Keratinocyte (primary cell): Measurements from ENCODE around the gene GRK3. TPM values are rescaled to one million over a fixed set of nuclear protein-coding genes. Genes with fewer than 3 reads are reported as not detected.

Experiments used
- DNase-seq: peaks from one replicate; pipeline ENCODE4 v3.0.0-alpha.2; 2011; ENCODE audit warnings: low read depth, missing footprints, low spot score
- FAIRE-seq: peaks from 2 replicates; lab custom pipeline; 2011; peaks lifted over from hg19 to GRCh38; lab: Jason Lieb, UNC
- H2AFZ ChIP-seq: 2 replicates; pipeline ENCODE4 v1.6.0; 2012; ENCODE audit warnings: low read length, control low read depth, inconsistent platforms; ENCODE audit not compliant: control insufficient read depth
- H3K27ac ChIP-seq: 2 replicates; pipeline ENCODE4 v1.5.1; 2011; ENCODE audit warnings: low read length; ENCODE audit not compliant: control insufficient read depth, insufficient read depth
- H3K27me3 ChIP-seq: 3 replicates; pipeline ENCODE4 v1.6.0; 2011; ENCODE audit warnings: low read length; ENCODE audit not compliant: control insufficient read depth, insufficient read depth; ENCODE audit errors: extremely low read depth
- H3K36me3 ChIP-seq, 2 experiments: 2 replicates in 1 of 2; 3 replicates in 1 of 2; pipeline ENCODE4 v1.5.1; 2011; ENCODE audit warnings: low read length in 2 of 2, mild to moderate bottlenecking in 1 of 2; ENCODE audit not compliant: control insufficient read depth in 2 of 2, insufficient read depth in 2 of 2; ENCODE audit errors: extremely low read depth in 1 of 2
- H3K4me1 ChIP-seq: 3 replicates; pipeline ENCODE4 v1.5.1; 2011; ENCODE audit warnings: low read length; ENCODE audit not compliant: control insufficient read depth, insufficient read depth; ENCODE audit errors: extremely low read depth
- H3K4me2 ChIP-seq: 3 replicates; pipeline ENCODE4 v1.6.0; 2011; ENCODE audit warnings: low read depth, low read length; ENCODE audit not compliant: control insufficient read depth, insufficient read depth; ENCODE audit errors: extremely low read depth
- H3K4me3 ChIP-seq, 3 experiments: fragments of 200-600 bp in 1 of 3; sonication (generic) in 1 of 3; 2 replicates in 2 of 3; 3 replicates in 1 of 3; pipeline ENCODE4 v1.5.1; 2011 to 2016; ENCODE audit warnings: low read length in 3 of 3, mild to moderate bottlenecking in 3 of 3, control low read depth in 2 of 3, inconsistent platforms in 1 of 3, low read depth in 1 of 3, mixed read lengths in 1 of 3, mixed run types in 1 of 3, moderate library complexity in 1 of 3; ENCODE audit not compliant: control insufficient read depth in 2 of 3, insufficient read depth in 2 of 3; ENCODE audit errors: extremely low read depth in 1 of 3
- H3K79me2 ChIP-seq: 2 replicates; pipeline ENCODE4 v1.6.0; 2012; ENCODE audit warnings: low read length; ENCODE audit not compliant: control insufficient read depth, insufficient read depth
- H3K9ac ChIP-seq: 3 replicates; pipeline ENCODE4 v1.6.0; 2011; ENCODE audit warnings: low read length; ENCODE audit not compliant: control insufficient read depth, insufficient read depth; ENCODE audit errors: extremely low read depth
- H3K9me1 ChIP-seq: 3 replicates; pipeline ENCODE4 v1.6.0; 2011; ENCODE audit warnings: low read length; ENCODE audit not compliant: control insufficient read depth, insufficient read depth; ENCODE audit errors: extremely low read depth
- H3K9me3 ChIP-seq: 2 replicates; pipeline ENCODE4 v1.5.1; 2012; ENCODE audit warnings: low read depth, low read length; ENCODE audit not compliant: control insufficient read depth
- H4K20me1 ChIP-seq: 3 replicates; pipeline ENCODE4 v1.6.0; 2011; ENCODE audit warnings: low read length; ENCODE audit not compliant: control insufficient read depth, insufficient read depth; ENCODE audit errors: extremely low read depth
- CTCF ChIP-seq, 3 experiments: IDR thresholded peaks in 1 of 3; conservative IDR thresholded peaks in 1 of 3; optimal IDR thresholded peaks in 1 of 3; 2 replicates in 2 of 3; 3 replicates in 1 of 3; pipeline versions ENCODE3 to v1.5.1; 2011; ENCODE audit warnings: low read length in 3 of 3, mild to moderate bottlenecking in 3 of 3, moderate library complexity in 2 of 3, control low read depth in 1 of 3, inconsistent platforms in 1 of 3; ENCODE audit not compliant: insufficient read depth in 2 of 3; ENCODE audit errors: extremely low read depth in 1 of 3
- EZH2 ChIP-seq: IDR thresholded peaks from one replicate; pipeline ENCODE4 v1.6.1; 2012; ENCODE audit warnings: inconsistent platforms, mild to moderate bottlenecking, low read length, moderate library complexity
- dilution Hi-C: fragments of 300-500 bp; cut with MboI; formaldehyde crosslinking; loops from one replicate; pipeline ENCODE4 v1.7.0; 2020; ENCODE audit warnings: low sequenced_read_pairs; ENCODE audit not compliant: extremely low pct_ligation_motif_present
- polyA plus RNA-seq, 5 experiments: library from polyadenylated mRNA; depleted of rRNA in 3 of 5; stranded (reverse) in 3 of 5; stranded (forward) in 1 of 5; unstranded in 1 of 5; fragments of >200 nt; gene quantifications; 1 replicate in 1 of 5; 2 replicates in 3 of 5; 3 replicates in 1 of 5; pipeline versions ENCODE4 v1.2.1 to v1.2.3, GENCODE V29; 2011 to 2012; ENCODE audit warnings: missing spikeins in 2 of 5, low read depth in 1 of 5, low replicate concordance in 1 of 5

GRK3 gene
- polyA plus RNA-seq, 1 donor (not counting 4 experiments of a cell fraction or from before 2014, with no cell fraction given) = 8.1 TPM

DNA sequence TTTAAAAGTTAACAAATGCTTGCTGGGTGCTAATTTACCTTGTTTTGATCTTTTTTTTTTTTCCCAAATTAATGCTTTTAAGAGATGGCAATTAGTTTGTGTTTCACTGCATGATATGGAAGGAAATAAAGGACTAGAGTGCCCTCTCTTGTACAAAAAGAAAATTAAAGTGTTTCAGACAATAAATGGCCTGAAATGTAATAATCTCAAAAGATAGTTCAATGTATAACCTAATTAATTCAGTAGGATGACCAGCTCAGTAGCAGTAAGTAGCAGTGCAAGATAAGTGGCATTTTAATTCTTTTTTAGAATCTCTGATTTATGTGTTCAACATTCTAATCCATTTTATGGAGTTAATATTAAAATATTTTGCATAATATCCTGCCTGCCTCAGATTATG, 137.6 kb downstream of the GRK3 start:
- no peak for FAIRE-seq
- H3K4me2 ChIP-seq = no peak overlapping the region

DNA sequence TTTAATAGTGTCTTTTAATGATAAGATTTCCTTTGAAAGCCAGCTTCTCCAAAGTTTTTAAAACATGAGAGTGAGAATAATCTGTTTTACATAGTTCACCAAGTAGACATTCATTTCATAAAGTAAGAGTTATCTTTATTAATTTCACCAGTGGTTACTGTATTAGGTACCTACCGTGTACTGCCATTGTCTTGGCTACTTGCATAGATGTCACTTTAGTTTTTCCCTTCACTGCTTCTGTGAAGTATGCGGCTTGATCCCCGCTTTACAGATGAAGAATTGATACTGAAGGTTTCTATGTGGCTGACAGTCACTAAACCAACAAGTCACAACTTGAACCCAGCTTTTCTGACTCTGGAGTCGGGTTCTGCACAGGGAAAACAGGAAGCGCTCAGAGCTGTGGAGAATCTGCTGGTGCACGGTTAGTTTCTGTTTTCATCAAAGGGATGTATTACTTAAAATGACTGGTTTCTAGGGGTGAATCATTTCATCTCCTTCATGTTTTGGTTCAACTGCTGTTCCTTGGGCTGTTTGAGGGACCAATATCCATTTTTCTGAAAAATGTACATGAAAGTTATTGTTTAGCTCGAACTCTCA, 138.2 kb downstream of the GRK3 start:
- H3K4me2 ChIP-seq = peak overlapping the region; percentile 63
- H3K9ac ChIP-seq = peak overlapping the region; percentile 30
- dilution Hi-C loops = no loop called here
- peak overlapping the region; percentile 34 for H2AFZ ChIP-seq
- H3K27me3 ChIP-seq = no peaks in the 10 kb centered on the region
- no peak for DNase-seq
- no peaks in the 10 kb centered on the region for H3K79me2 ChIP-seq
- no peaks in the 10 kb centered on the region for H3K9me1 ChIP-seq
- peaks cover 0 to 3% of the 10 kb centered on the region in 2 experiments for H3K36me3 ChIP-seq
- peaks cover 8% of the 10 kb centered on the region for H3K4me1 ChIP-seq
- H3K9me3 ChIP-seq = no peaks in the 10 kb centered on the region
- H3K27ac ChIP-seq = no peak overlapping the region
- TF ChIP-seq CTCF (optimal IDR thresholded peaks at IDR 0.05 in 1 of 3, IDR thresholded peaks at IDR 0.05 in 1 of 3, conservative IDR thresholded peaks at IDR 0.05 in 1 of 3; ENCODE audit: extremely low read depth in 1 of 3, insufficient read depth in 2 of 3, low read length in 3 of 3) (no peak), EZH2 (no peak)
- no peaks in the 10 kb centered on the region for H4K20me1 ChIP-seq
- peak overlapping the region in 1 of 3 experiments; percentile 32 for H3K4me3 ChIP-seq
- peak; percentile 81 for FAIRE-seq

More for the DNA sequence above, 137.6 kb downstream of the GRK3 start:
- Histone ChIP-seq H3K9me3 (no peaks in the 10 kb centered on the region), H3K27me3 (no peaks in the 10 kb centered on the region), H3K27ac (no peak overlapping the region), H2AFZ (no peak overlapping the region), H3K79me2 (no peaks in the 10 kb centered on the region), H3K9me1 (no peaks in the 10 kb centered on the region), H3K36me3 (peaks cover 0 to 3% of the 10 kb centered on the region in 2 experiments), H3K9ac (no peak overlapping the region), H4K20me1 (no peaks in the 10 kb centered on the region), H3K4me1 (peaks cover 8% of the 10 kb centered on the region), H3K4me3 (no peak overlapping the region)
- DNase-seq = no peak
- TF ChIP-seq CTCF (optimal IDR thresholded peaks at IDR 0.05 in 1 of 3, IDR thresholded peaks at IDR 0.05 in 1 of 3, conservative IDR thresholded peaks at IDR 0.05 in 1 of 3; ENCODE audit: extremely low read depth in 1 of 3, insufficient read depth in 2 of 3, low read length in 3 of 3) (peak in 2 of 3 experiments; percentile 13 to 17), EZH2 (no peak)
- dilution Hi-C loops = no loop called here
